PC-9 (cell line): ENCODE data around the gene SELENOV. TPM values are rescaled to one million over a fixed set of nuclear protein-coding genes. Genes with fewer than 3 reads are reported as not detected.
"Not testable (repeated sequence)": the region's sequence is repeated elsewhere in the genome, so short reads cannot be mapped to it uniquely, and the experiment has no call there.

Experiments used
- BruUV-seq: library from RNA; stranded (reverse); fragments of 400-500 nt; replicated peaks from 2 replicates; lab custom pipeline; 2021; lab: Mats Ljungman, UMichigan
- CTCF ChIA-PET: fragments of 300-600 bp; sonication (Branson Sonifier 250); formaldehyde crosslinking; loops from one replicate; lab custom pipeline; 2022; ENCODE audit warnings: antibody characterized with exemption; lab: Charles Lee
- POLR2A ChIA-PET: fragments of 300-600 bp; sonication (Branson Sonifier 250); formaldehyde crosslinking; loops from one replicate; lab custom pipeline; 2022; ENCODE audit warnings: antibody characterized with exemption; ENCODE audit not compliant: unreplicated experiment; lab: Charles Lee
- DNase-seq, 2 experiments: peaks; one replicate each; pipeline versions ENCODE4 v3.0.0 to v3.0.0-alpha.2; 2015 to 2022; ENCODE audit warnings: mixed read lengths in 1 of 2
- H2AFZ ChIP-seq: fragments of 200-600 bp; sonication (generic); 2 replicates; pipeline ENCODE4 v1.8.1; 2017; ENCODE audit warnings: antibody characterized with exemption
- H3F3A ChIP-seq: fragments of 200-600 bp; sonication (generic); 2 replicates; pipeline ENCODE4 v1.8.1; 2017; ENCODE audit warnings: antibody characterized with exemption, mild to moderate bottlenecking, low read depth; ENCODE audit not compliant: insufficient read depth
- H3K27ac ChIP-seq: fragments of 200-600 bp; sonication (generic); 2 replicates; pipeline ENCODE4 v1.6.1; 2016; ENCODE audit warnings: mixed run types
- H3K27me3 ChIP-seq: fragments of 200-600 bp; sonication (generic); 2 replicates; pipeline ENCODE4 v1.6.1; 2016; ENCODE audit warnings: low read depth, mixed run types; ENCODE audit not compliant: insufficient read depth
- H3K36me3 ChIP-seq: fragments of 200-600 bp; sonication (generic); 2 replicates; pipeline ENCODE4 v1.6.1; 2016; ENCODE audit warnings: low read depth, mixed run types
- H3K4me1 ChIP-seq: fragments of 200-600 bp; sonication (generic); replicated peaks from 2 replicates; pipeline ENCODE4 v1.6.1; 2016; ENCODE audit warnings: mixed run types; ENCODE audit not compliant: insufficient read depth
- H3K4me2 ChIP-seq: fragments of 200-600 bp; sonication (generic); 2 replicates; pipeline ENCODE4 v1.6.1; 2017; ENCODE audit warnings: mixed run types
- H3K4me3 ChIP-seq: fragments of 200-600 bp; sonication (generic); 2 replicates; pipeline ENCODE4 v1.6.1; 2016; ENCODE audit warnings: mixed run types
- H3K79me2 ChIP-seq: fragments of 200-600 bp; sonication (generic); 2 replicates; pipeline ENCODE4 v1.6.1; 2017; ENCODE audit warnings: low read depth, mixed run types
- H3K9me2 ChIP-seq: fragments of 200-600 bp; sonication (generic); 2 replicates; pipeline ENCODE4 v1.8.1; 2017; ENCODE audit warnings: mild to moderate bottlenecking; ENCODE audit not compliant: insufficient read depth
- H3K9me3 ChIP-seq: fragments of 200-600 bp; sonication (generic); 2 replicates; pipeline ENCODE4 v1.8.1; 2016; ENCODE audit warnings: low read depth; ENCODE audit not compliant: insufficient read depth
- H4K20me1 ChIP-seq: fragments of 200-600 bp; sonication (generic); 2 replicates; pipeline ENCODE4 v1.8.1; 2017; ENCODE audit not compliant: insufficient read depth
- CTCF ChIP-seq: fragments of 200-600 bp; sonication (generic); conservative IDR thresholded peaks from 2 replicates; pipeline ENCODE4 v1.6.1; 2017; ENCODE audit warnings: mixed run types, antibody characterized with exemption, mild to moderate bottlenecking, moderate library complexity
- EZH2 ChIP-seq: fragments of 200-600 bp; sonication (generic); IDR thresholded peaks from 2 replicates; pipeline ENCODE4 v1.8.0; 2017; ENCODE audit warnings: antibody characterized with exemption, low read depth
- intact Hi-C: fragments of 100-400 bp; cut with micrococcal nuclease; formaldehyde crosslinking; loops from one replicate; pipeline ENCODE4 v1.10.0; 2022; ENCODE audit not compliant: unreplicated experiment
- total RNA-seq: library from RNA; stranded (reverse); gene quantifications from 2 replicates; pipeline ENCODE4 v1.2.3, GENCODE V29; 2021

SELENOV gene
- total RNA-seq, 1 experiment from 2014 or later: not detected

- H3K9me3 ChIP-seq: no peaks in the 10 kb centered on the region
- H2AFZ ChIP-seq: no peak overlapping the region
- ChIA-PET POLR2A (no interaction called here), CTCF (no interaction called here)
- H3K4me2 ChIP-seq: no peak overlapping the region
- H3K9me2 ChIP-seq: no peaks in the 10 kb centered on the region
- H3K36me3 ChIP-seq: 0 out of 2 replicates have a peak, but pooled peaks cover 19% of the 10 kb centered on the region
- H3K79me2 ChIP-seq: no peaks in the 10 kb centered on the region
- H3K4me1 ChIP-seq: no peaks in the 10 kb centered on the region
- no TSS peak for BruUV-seq
- no peaks in the 10 kb centered on the region for H3K27me3 ChIP-seq
- H4K20me1 ChIP-seq: 0 out of 2 replicates have a peak, but pooled peaks cover 3% of the 10 kb centered on the region
- no peak overlapping the region for H3K4me3 ChIP-seq
- no peak overlapping the region for H3K27ac ChIP-seq
- TF ChIP-seq EZH2 (no peak), CTCF (peak; percentile 84)
- intact Hi-C loops: loop anchor here (2.0 kb wide), 1 partner anchor 59 kb away; the partner anchor contains the start of gene EID2B
- DNase-seq: peak in 1 of 2 experiments; percentile 48
- H3F3A ChIP-seq: peaks cover 9% of the 10 kb centered on the region; the same call in 1 of the 2 replicates
Measured at GRCh38 chr19:39474139-39474620, 40.8 kb upstream of the SELENOV start.

- Histone ChIP-seq H3F3A (peaks cover 13% of the 10 kb centered on the region; the same call in 1 of the 2 replicates), H2AFZ (no peak overlapping the region), H3K4me2 (no peak overlapping the region), H3K27me3 (no peaks in the 10 kb centered on the region), H3K27ac (no peak overlapping the region), H3K9me3 (no peaks in the 10 kb centered on the region), H4K20me1 (no peaks in the 10 kb centered on the region), H3K79me2 (peaks cover under 1% of the 10 kb centered on the region; the same call in 1 of the 2 replicates), H3K4me1 (0 out of 2 replicates have a peak, but pooled peaks cover 6% of the 10 kb centered on the region), H3K9me2 (no peaks in the 10 kb centered on the region), H3K36me3 (0 out of 2 replicates have a peak, but pooled peaks cover 17% of the 10 kb centered on the region), H3K4me3 (no peak overlapping the region)
- intact Hi-C loops: loop anchor here (2.0 kb wide), 1 partner anchor 57 kb away; the partner anchor contains the start of gene EID2B
- ChIA-PET CTCF (interaction anchor here (0.6 to 0.7 kb wide), 2 partner anchors 320 to 413 kb away, joined by 6 to 10 read pairs; no protein-coding TSS in a partner anchor), POLR2A (no interaction called here)
- no peak for TF ChIP-seq CTCF
- no peak for TF ChIP-seq EZH2
- no peak for DNase-seq
- BruUV-seq: no TSS peak
Measured at GRCh38 chr19:39475748-39476147, 39.2 kb upstream of the SELENOV start.

GRCh38 chr19:39479319-39479801 lies 35.6 kb upstream of the SELENOV start:
- DNase-seq, H3K9me3 ChIP-seq, POLR2A ChIA-PET, H2AFZ ChIP-seq, CTCF ChIA-PET, H3K27ac ChIP-seq, H3K4me3 ChIP-seq, H3K9me2 ChIP-seq, BruUV-seq, H3K27me3 ChIP-seq, H3K4me2 ChIP-seq, intact Hi-C loops, H4K20me1 ChIP-seq: not testable (repeated sequence)
- Histone ChIP-seq H3K4me1 (peaks cover 13% of the 10 kb centered on the region; the same call in 1 of the 2 replicates), H3K79me2 (peaks cover 23% of the 10 kb centered on the region), H3F3A (peaks cover 23% of the 10 kb centered on the region; the same call in 1 of the 2 replicates), H3K36me3 (0 out of 2 replicates have a peak, but pooled peaks cover 11% of the 10 kb centered on the region)
